Measurements from ENCODE around the gene ANKRD44.
A peak's percentile ranks its signal among the peaks of the same experiment; 100 is the strongest.

Gene ANKRD44

GRCh38 chr2:197223451-197223850 lies 87.1 kb downstream of the ANKRD44 start:
- H3K27ac Mint-ChIP-seq, result no peak overlapping the region
- H3K4me3 Mint-ChIP-seq, result no peak overlapping the region
- no peak for DNase-seq
- H3K36me3 Mint-ChIP-seq, result peaks cover 39% of the 10 kb centered on the region
- peaks cover 57% of the 10 kb centered on the region for H3K4me1 Mint-ChIP-seq
- CTCF ChIA-PET, result no interaction called here
- no peaks in the 10 kb centered on the region for H3K9me3 Mint-ChIP-seq
- H3K27me3 Mint-ChIP-seq, result no peaks in the 10 kb centered on the region

GRCh38 chr2:197219636-197220035 lies 90.9 kb downstream of the ANKRD44 start:
- no peak overlapping the region for H3K27ac Mint-ChIP-seq
- CTCF ChIA-PET, result no interaction called here

GRCh38 chr2:197217541-197217940 lies 93.0 kb downstream of the ANKRD44 start:
- Mint-ChIP-seq H3K27me3 (no peaks in the 10 kb centered on the region), H3K4me3 (no peak overlapping the region), H3K27ac (peak overlapping the region; percentile 80), H3K4me1 (peaks cover 87% of the 10 kb centered on the region), H3K36me3 (peaks cover 40% of the 10 kb centered on the region), H3K9me3 (no peaks in the 10 kb centered on the region)
- CTCF ChIA-PET, result interaction anchor here (0.7 kb wide), 1 partner anchor 12 kb away, joined by 3 read pairs; no protein-coding TSS in a partner anchor
- no peak for DNase-seq

More at GRCh38 chr2:197219636-197220035, 90.9 kb downstream of the ANKRD44 start:
- H3K27me3 Mint-ChIP-seq, result no peaks in the 10 kb centered on the region
- no peak overlapping the region for H3K4me3 Mint-ChIP-seq
- DNase-seq, result no peak
- no peaks in the 10 kb centered on the region for H3K9me3 Mint-ChIP-seq
- H3K4me1 Mint-ChIP-seq, result peaks cover 76% of the 10 kb centered on the region
- peaks cover 43% of the 10 kb centered on the region for H3K36me3 Mint-ChIP-seq

GRCh38 chr2:197216361-197216979 lies 94.1 kb downstream of the ANKRD44 start:
- Mint-ChIP-seq H3K27ac (peak overlapping the region; percentile 80), H3K36me3 (peaks cover 36% of the 10 kb centered on the region), H3K4me3 (peak overlapping the region; percentile 39), H3K27me3 (no peaks in the 10 kb centered on the region), H3K4me1 (peaks cover 87% of the 10 kb centered on the region), H3K9me3 (no peaks in the 10 kb centered on the region)
- no peak for DNase-seq
- CTCF ChIA-PET, result interaction anchor here (1.0 to 1.7 kb wide), 2 partner anchors 21 to 89 kb away, joined by 3 to 7 read pairs; no protein-coding TSS in a partner anchor

GRCh38 chr2:197215748-197216360 lies 94.7 kb downstream of the ANKRD44 start:
- DNase-seq, result no peak

GRCh38 chr2:197212344-197213262 lies 98.0 kb downstream of the ANKRD44 start:
- Mint-ChIP-seq H3K9me3 (no peaks in the 10 kb centered on the region), H3K36me3 (peaks cover 46% of the 10 kb centered on the region), H3K4me3 (peak overlapping the region; percentile 50), H3K4me1 (peaks cover 98% of the 10 kb centered on the region), H3K27me3 (no peaks in the 10 kb centered on the region), H3K27ac (peak overlapping the region; percentile 97)
- peak; percentile 50 for DNase-seq
- CTCF ChIA-PET, result interaction anchor here (0.6 to 1.8 kb wide), 5 partner anchors 17 to 112 kb away, joined by 3 to 4 read pairs (median 3); no protein-coding TSS in a partner anchor

More at GRCh38 chr2:197215748-197216360, 94.7 kb downstream of the ANKRD44 start:
- Mint-ChIP-seq H3K27me3 (no peaks in the 10 kb centered on the region), H3K36me3 (peaks cover 40% of the 10 kb centered on the region), H3K27ac (peak overlapping the region; percentile 80), H3K9me3 (no peaks in the 10 kb centered on the region), H3K4me1 (peaks cover 92% of the 10 kb centered on the region), H3K4me3 (no peak overlapping the region)
- CTCF ChIA-PET, result interaction anchor here (1.4 to 1.7 kb wide), 2 partner anchors 10 to 21 kb away, joined by 3 to 7 read pairs; no protein-coding TSS in a partner anchor

- DNase-seq, result no peak
- H3K4me3 Mint-ChIP-seq, result no peak overlapping the region
- H3K27ac Mint-ChIP-seq, result peak overlapping the region; percentile 97
- no peaks in the 10 kb centered on the region for H3K27me3 Mint-ChIP-seq
- H3K9me3 Mint-ChIP-seq, result no peaks in the 10 kb centered on the region
- CTCF ChIA-PET, result interaction anchor here (1.3 to 1.8 kb wide), 2 partner anchors 20 to 100 kb away, joined by 3 to 4 read pairs; no protein-coding TSS in a partner anchor
- peaks cover 53% of the 10 kb centered on the region for H3K36me3 Mint-ChIP-seq
- H3K4me1 Mint-ChIP-seq, result peaks cover 98% of the 10 kb centered on the region
These were observed 98.7 kb downstream of the ANKRD44 start for GRCh38 chr2:197211881-197212342.

GRCh38 chr2:197210430-197210829 lies 100.2 kb downstream of the ANKRD44 start:
- Mint-ChIP-seq H3K27ac (peak overlapping the region; percentile 97), H3K9me3 (no peaks in the 10 kb centered on the region), H3K4me1 (peaks cover 98% of the 10 kb centered on the region), H3K36me3 (peaks cover 48% of the 10 kb centered on the region), H3K4me3 (peak overlapping the region; percentile 44), H3K27me3 (no peaks in the 10 kb centered on the region)
- CTCF ChIA-PET, result interaction anchor here (1.1 to 2.5 kb wide), 6 partner anchors 10 to 98 kb away, joined by 3 to 9 read pairs (median 4); no protein-coding TSS in a partner anchor
- no peak for DNase-seq

- H3K36me3 Mint-ChIP-seq, result peaks cover 47% of the 10 kb centered on the region
- no peaks in the 10 kb centered on the region for H3K27me3 Mint-ChIP-seq
- H3K27ac Mint-ChIP-seq, result peak overlapping the region; percentile 97
- H3K4me1 Mint-ChIP-seq, result peaks cover 98% of the 10 kb centered on the region
- DNase-seq, result peak; percentile 58
- H3K9me3 Mint-ChIP-seq, result no peaks in the 10 kb centered on the region
- CTCF ChIA-PET, result interaction anchor here (0.6 to 3.2 kb wide), 11 partner anchors 9 to 1169 kb away, joined by 3 to 14 read pairs (median 4); no protein-coding TSS in a partner anchor
- peak overlapping the region; percentile 44 for H3K4me3 Mint-ChIP-seq
These were observed 100.7 kb downstream of the ANKRD44 start for GRCh38 chr2:197209742-197210408.

- Mint-ChIP-seq H3K9me3 (no peaks in the 10 kb centered on the region), H3K4me3 (peak overlapping the region; percentile 44), H3K4me1 (peaks cover 98% of the 10 kb centered on the region), H3K27me3 (no peaks in the 10 kb centered on the region), H3K36me3 (peaks cover 47% of the 10 kb centered on the region), H3K27ac (peak overlapping the region; percentile 97)
- no peak for DNase-seq
- CTCF ChIA-PET, result interaction anchor here (0.6 to 3.2 kb wide), 10 partner anchors 9 to 1170 kb away, joined by 3 to 14 read pairs (median 4); no protein-coding TSS in a partner anchor
These were observed 101.3 kb downstream of the ANKRD44 start for GRCh38 chr2:197209246-197209645.

- Mint-ChIP-seq H3K27me3 (no peaks in the 10 kb centered on the region), H3K9me3 (no peaks in the 10 kb centered on the region), H3K4me3 (peak overlapping the region; percentile 44), H3K4me1 (peaks cover 97% of the 10 kb centered on the region), H3K36me3 (peaks cover 48% of the 10 kb centered on the region), H3K27ac (peak overlapping the region; percentile 97)
- CTCF ChIA-PET, result interaction anchor here (0.9 to 3.2 kb wide), 8 partner anchors 8 to 103 kb away, joined by 3 to 14 read pairs (median 6); no protein-coding TSS in a partner anchor
- DNase-seq, result no peak
These were observed 101.7 kb downstream of the ANKRD44 start for GRCh38 chr2:197208841-197209240.

GRCh38 chr2:197208024-197208423 lies 102.6 kb downstream of the ANKRD44 start:
- Mint-ChIP-seq H3K9me3 (no peaks in the 10 kb centered on the region), H3K4me3 (peak overlapping the region; percentile 61), H3K36me3 (peaks cover 56% of the 10 kb centered on the region), H3K4me1 (peaks cover 96% of the 10 kb centered on the region), H3K27ac (peak overlapping the region; percentile 97), H3K27me3 (no peaks in the 10 kb centered on the region)
- CTCF ChIA-PET, result interaction anchor here (0.9 to 3.2 kb wide), 8 partner anchors 8 to 101 kb away, joined by 3 to 14 read pairs (median 4); no protein-coding TSS in a partner anchor
- DNase-seq, result peak; percentile 37

- Mint-ChIP-seq H3K27me3 (no peaks in the 10 kb centered on the region), H3K27ac (peak overlapping the region; percentile 97), H3K4me3 (peak overlapping the region; percentile 61), H3K9me3 (no peaks in the 10 kb centered on the region), H3K36me3 (peaks cover 58% of the 10 kb centered on the region), H3K4me1 (peaks cover 96% of the 10 kb centered on the region)
- CTCF ChIA-PET, result interaction anchor here (0.9 to 3.2 kb wide), 6 partner anchors 9 to 81 kb away, joined by 3 to 14 read pairs (median 4); no protein-coding TSS in a partner anchor
- DNase-seq, result no peak
These were observed 103.0 kb downstream of the ANKRD44 start for GRCh38 chr2:197207598-197207997.

All from activated naive CD4-positive, alpha-beta T cell treated with anti-CD3 and anti-CD28 coated beads, Interleukin-2, amount 10 ng/mL, durations not matched to agents 7 days and 5 days (primary cell).